Measurements from ENCODE around the gene CDC42BPB. TPM values are rescaled to one million over a fixed set of nuclear protein-coding genes. Genes with fewer than 3 reads are reported as not detected.

The CDC42BPB gene
- total and polyA plus RNA-seq, 11 donors: 31.1 to 124 (median 68.9) TPM

- intact Hi-C loops (cut with DNase I): loop anchor here in 4 of 10 donors (10.0 kb wide), 4 partner anchors 209 to 479 kb away; no protein-coding TSS in a partner anchor
- ATAC-seq (no peak), DNase-seq (no peak)
- H3K9me3 ChIP-seq: no peaks in the 10 kb centered on the region
- no peak overlapping the region for H3K4me3 ChIP-seq
- H3K36me3 ChIP-seq: no peaks in the 10 kb centered on the region
- WGBS, 4 donors: 91 to 95% (median 93%) methylated on average over 18 to 28 of the region's 28 CpGs
- H3K27me3 ChIP-seq: no peaks in the 10 kb centered on the region
- H3K27ac ChIP-seq: no peak overlapping the region
- no peaks in the 10 kb centered on the region for H3K4me1 ChIP-seq
- TF ChIP-seq CTCF (IDR thresholded peaks at IDR 0.05) (no peak), POLR2A (IDR thresholded peaks at IDR 0.05) (no peak)
These were observed 143.8 kb downstream of the CDC42BPB start for GRCh38 chr14:102913341-102914211.

- no peak for DNase-seq
- TF ChIP-seq POLR2A (IDR thresholded peaks at IDR 0.05) (no peak), CTCF (IDR thresholded peaks at IDR 0.05) (no peak)
- no peaks in the 10 kb centered on the region for H3K27me3 ChIP-seq
- H3K4me3 ChIP-seq: no peak overlapping the region
- ATAC-seq: no peak
- WGBS, 4 donors: 93 to 97% (median 93%) methylated on average over 5 to 21 of the region's 21 CpGs
- H3K4me1 ChIP-seq: no peaks in the 10 kb centered on the region
- H3K36me3 ChIP-seq: peaks cover 0 to 5% (median 0%) of the 10 kb centered on the region in 9 donors
- no peaks in the 10 kb centered on the region for H3K9me3 ChIP-seq
- intact Hi-C loops (cut with DNase I): loop anchor here in 4 of 10 donors (10.0 kb wide), 4 partner anchors 207 to 477 kb away; no protein-coding TSS in a partner anchor
- no peak overlapping the region for H3K27ac ChIP-seq
These were observed 145.2 kb downstream of the CDC42BPB start for GRCh38 chr14:102911991-102912761.

- H3K4me3 ChIP-seq: no peak overlapping the region
- 74 to 82% (median 79%) methylated on average over 17 to 19 of the region's 19 CpGs for WGBS, 4 donors
- H3K9me3 ChIP-seq: no peaks in the 10 kb centered on the region
- no peak overlapping the region for H3K27ac ChIP-seq
- no peaks in the 10 kb centered on the region for H3K27me3 ChIP-seq
- intact Hi-C loops (cut with DNase I): loop anchor here in 4 of 10 donors (10.0 kb wide), 4 partner anchors 207 to 477 kb away; no protein-coding TSS in a partner anchor
- TF ChIP-seq POLR2A (IDR thresholded peaks at IDR 0.05) (no peak), CTCF (IDR thresholded peaks at IDR 0.05) (no peak)
- ATAC-seq (no peak), DNase-seq (no peak)
- H3K4me1 ChIP-seq: no peaks in the 10 kb centered on the region
- H3K36me3 ChIP-seq: peaks cover 0 to 11% (median 4%) of the 10 kb centered on the region in 9 donors
These were observed 145.8 kb downstream of the CDC42BPB start for GRCh38 chr14:102911541-102911951.

GRCh38 chr14:102910442-102910841, 146.9 kb downstream of the CDC42BPB start:
- WGBS, 4 donors: 91 to 93% (median 93%) methylated on average over 11 to 21 of the region's 21 CpGs
- no peak for DNase-seq
- no peak for ATAC-seq
- Histone ChIP-seq H3K9me3 (no peaks in the 10 kb centered on the region), H3K4me3 (no peak overlapping the region), H3K4me1 (no peaks in the 10 kb centered on the region), H3K27ac (no peak overlapping the region), H3K27me3 (no peaks in the 10 kb centered on the region), H3K36me3 (peaks cover 0 to 20% (median 8%) of the 10 kb centered on the region in 9 donors)
- TF ChIP-seq CTCF (IDR thresholded peaks at IDR 0.05) (no peak), POLR2A (IDR thresholded peaks at IDR 0.05) (no peak)
- intact Hi-C loops (cut with DNase I): loop anchor here in 4 of 10 donors (10.0 kb wide), 4 partner anchors 206 to 476 kb away; no protein-coding TSS in a partner anchor
